Loucy (cell line): ENCODE data around the gene LMOD1.

Source experiments
- CTCF ChIP-seq: fragments of 200-600 bp; sonication (generic); conservative IDR thresholded peaks from 2 replicates; pipeline ENCODE4 v1.5.1; 2014; ENCODE audit warnings: mild to moderate bottlenecking, antibody characterized with exemption, low read length
- EZH2phosphoT487 ChIP-seq: fragments of 200-600 bp; IDR thresholded peaks from 2 replicates; pipeline ENCODE4 v1.6.1; 2018; ENCODE audit warnings: antibody characterized with exemption, mild to moderate bottlenecking, moderate library complexity, borderline replicate concordance

GRCh38 chr1:201874672-201875071, 71.7 kb downstream of the LMOD1 start:
- TF ChIP-seq CTCF (no peak), EZH2phosphoT487 (no peak)
